ENCODE data around the gene FILIP1.

The FILIP1 gene

GRCh38 chr6:75497994-75498393, 4.4 kb upstream of the FILIP1 start:
- no peak overlapping the region for H3K4me3 ChIP-seq (ENCODE audit: low read depth, low read length)

GRCh38 chr6:75495011-75495410, 1.4 kb upstream of the FILIP1 start:
- H3K4me3 ChIP-seq (ENCODE audit: low read depth, low read length) = no peak overlapping the region

- no peak overlapping the region for H3K4me3 ChIP-seq (ENCODE audit: low read depth, low read length)
Observed at GRCh38 chr6:75494290-75494689, 690 bp upstream of the FILIP1 start.

- H3K4me3 ChIP-seq (ENCODE audit: low read depth, low read length) = no peak overlapping the region
Observed at GRCh38 chr6:75492386-75493153, 1.0 kb downstream of the FILIP1 start.

- no peak overlapping the region for H3K4me3 ChIP-seq (ENCODE audit: low read depth, low read length)
Observed at GRCh38 chr6:75491291-75491690, 2.3 kb downstream of the FILIP1 start.

GRCh38 chr6:75490706-75491105, 2.9 kb downstream of the FILIP1 start:
- no peak overlapping the region for H3K4me3 ChIP-seq (ENCODE audit: low read depth, low read length)

- H3K4me3 ChIP-seq (ENCODE audit: low read depth, low read length) = no peak overlapping the region
Observed at GRCh38 chr6:75489025-75489424, 4.6 kb downstream of the FILIP1 start.

GRCh38 chr6:75488033-75488432, 5.6 kb downstream of the FILIP1 start:
- H3K4me3 ChIP-seq (ENCODE audit: low read depth, low read length) = no peak overlapping the region

- no peak overlapping the region for H3K4me3 ChIP-seq (ENCODE audit: low read depth, low read length)
Observed at GRCh38 chr6:75486850-75487518, 6.6 kb downstream of the FILIP1 start.

GRCh38 chr6:75484535-75484934, 9.1 kb downstream of the FILIP1 start:
- no peak overlapping the region for H3K4me3 ChIP-seq (ENCODE audit: low read depth, low read length)

GRCh38 chr6:75483136-75483952, 10.3 kb downstream of the FILIP1 start:
- no peak overlapping the region for H3K4me3 ChIP-seq (ENCODE audit: low read depth, low read length)

- no peak overlapping the region for H3K4me3 ChIP-seq (ENCODE audit: low read depth, low read length)
Observed at GRCh38 chr6:75481936-75482593, 11.5 kb downstream of the FILIP1 start.

- no peak overlapping the region for H3K4me3 ChIP-seq (ENCODE audit: low read depth, low read length)
Observed at GRCh38 chr6:75481394-75481793, 12.2 kb downstream of the FILIP1 start.

GRCh38 chr6:75480425-75480824, 13.2 kb downstream of the FILIP1 start:
- H3K4me3 ChIP-seq (ENCODE audit: low read depth, low read length) = no peak overlapping the region

- no peak overlapping the region for H3K4me3 ChIP-seq (ENCODE audit: low read depth, low read length)
Observed at GRCh38 chr6:75479712-75480111, 13.9 kb downstream of the FILIP1 start.

- H3K4me3 ChIP-seq (ENCODE audit: low read depth, low read length) = no peak overlapping the region
Observed at GRCh38 chr6:75478929-75479328, 14.7 kb downstream of the FILIP1 start.

- H3K4me3 ChIP-seq (ENCODE audit: low read depth, low read length) = no peak overlapping the region
Observed at GRCh38 chr6:75472885-75473284, 20.7 kb downstream of the FILIP1 start.

- no peak overlapping the region for H3K4me3 ChIP-seq (ENCODE audit: low read depth, low read length)
Observed at GRCh38 chr6:75467966-75468365, 25.6 kb downstream of the FILIP1 start.

- H3K4me3 ChIP-seq (ENCODE audit: low read depth, low read length) = no peak overlapping the region
Observed at GRCh38 chr6:75467284-75467683, 26.3 kb downstream of the FILIP1 start.

- H3K4me3 ChIP-seq (ENCODE audit: low read depth, low read length) = no peak overlapping the region
Observed at GRCh38 chr6:75466636-75467035, 27.0 kb downstream of the FILIP1 start.

GRCh38 chr6:75463908-75464307, 29.7 kb downstream of the FILIP1 start:
- H3K4me3 ChIP-seq (ENCODE audit: low read depth, low read length) = no peak overlapping the region

Data from iPS-11a (cell line).